ENCODE measurements around the gene TMEM178B.

DNA sequence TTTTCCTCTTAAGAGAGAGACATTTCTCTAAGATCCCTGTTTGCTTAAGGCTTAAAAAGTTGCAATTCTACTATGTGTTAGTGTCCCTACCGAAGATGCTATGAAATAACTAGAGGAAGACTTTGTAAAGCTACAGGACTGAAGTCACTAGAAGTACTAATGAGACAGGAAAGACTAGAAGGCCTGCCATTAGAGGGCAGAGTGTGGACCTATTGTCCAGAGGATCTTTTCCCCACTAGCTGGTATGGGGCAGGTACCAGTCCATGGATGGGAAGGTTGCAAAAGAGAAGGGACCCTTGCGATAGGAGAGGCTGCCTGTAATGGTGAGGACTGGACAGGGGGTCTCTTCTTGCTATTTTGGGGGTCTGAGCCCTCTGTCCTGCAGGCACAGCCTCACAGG, 178.1 kb downstream of the TMEM178B start:
- TF ChIP-seq SP1 (CRISPR knock-in tag; IDR thresholded peaks at IDR 0.05) (no peak), POLR2A (conservative IDR thresholded peaks at IDR 0.05) (no peak), KAT8 (IDR thresholded peaks at IDR 0.05; ENCODE audit: low read depth) (no peak), ZNF274 (IDR thresholded peaks at IDR 0.05; ENCODE audit: borderline replicate concordance, low read depth, low read length) (no peak), ZKSCAN3 (CRISPR knock-in tag; IDR thresholded peaks at IDR 0.05) (no peak), POLR2AphosphoS5 (IDR thresholded peaks at IDR 0.05; ENCODE audit: control insufficient read depth, insufficient read depth, low read depth, low read length) (no peak), LEF1 (IDR thresholded peaks at IDR 0.05) (no peak), BACH1 (tag; IDR thresholded peaks at IDR 0.05) (no peak), GABPA (tag; conservative IDR thresholded peaks at IDR 0.05; ENCODE audit: low read depth) (no peak), KDM4B (IDR thresholded peaks at IDR 0.05; ENCODE audit: borderline replicate concordance in 2 of 2, low read depth in 1 of 2) (no peak)
- TF ChIP-seq, protein P1, sequence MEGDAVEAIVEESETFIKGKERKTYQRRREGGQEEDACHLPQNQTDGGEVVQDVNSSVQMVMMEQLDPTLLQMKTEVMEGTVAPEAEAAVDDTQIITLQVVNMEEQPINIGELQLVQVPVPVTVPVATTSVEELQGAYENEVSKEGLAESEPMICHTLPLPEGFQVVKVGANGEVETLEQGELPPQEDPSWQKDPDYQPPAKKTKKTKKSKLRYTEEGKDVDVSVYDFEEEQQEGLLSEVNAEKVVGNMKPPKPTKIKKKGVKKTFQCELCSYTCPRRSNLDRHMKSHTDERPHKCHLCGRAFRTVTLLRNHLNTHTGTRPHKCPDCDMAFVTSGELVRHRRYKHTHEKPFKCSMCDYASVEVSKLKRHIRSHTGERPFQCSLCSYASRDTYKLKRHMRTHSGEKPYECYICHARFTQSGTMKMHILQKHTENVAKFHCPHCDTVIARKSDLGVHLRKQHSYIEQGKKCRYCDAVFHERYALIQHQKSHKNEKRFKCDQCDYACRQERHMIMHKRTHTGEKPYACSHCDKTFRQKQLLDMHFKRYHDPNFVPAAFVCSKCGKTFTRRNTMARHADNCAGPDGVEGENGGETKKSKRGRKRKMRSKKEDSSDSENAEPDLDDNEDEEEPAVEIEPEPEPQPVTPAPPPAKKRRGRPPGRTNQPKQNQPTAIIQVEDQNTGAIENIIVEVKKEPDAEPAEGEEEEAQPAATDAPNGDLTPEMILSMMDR (IDR thresholded peaks at IDR 0.05 in 2 of 3, conservative IDR thresholded peaks at IDR 0.05 in 1 of 3; ENCODE audit: insufficient read depth in 2 of 3, low read depth in 1 of 3, low read length in 3 of 3), result 0 out of 6 replicates have a peak, but pooled peaks of 1 of the 3 experiments have one; percentile 10
- TF ChIP-seq, protein P2, sequence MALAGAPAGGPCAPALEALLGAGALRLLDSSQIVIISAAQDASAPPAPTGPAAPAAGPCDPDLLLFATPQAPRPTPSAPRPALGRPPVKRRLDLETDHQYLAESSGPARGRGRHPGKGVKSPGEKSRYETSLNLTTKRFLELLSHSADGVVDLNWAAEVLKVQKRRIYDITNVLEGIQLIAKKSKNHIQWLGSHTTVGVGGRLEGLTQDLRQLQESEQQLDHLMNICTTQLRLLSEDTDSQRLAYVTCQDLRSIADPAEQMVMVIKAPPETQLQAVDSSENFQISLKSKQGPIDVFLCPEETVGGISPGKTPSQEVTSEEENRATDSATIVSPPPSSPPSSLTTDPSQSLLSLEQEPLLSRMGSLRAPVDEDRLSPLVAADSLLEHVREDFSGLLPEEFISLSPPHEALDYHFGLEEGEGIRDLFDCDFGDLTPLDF (CRISPR knock-in tag; IDR thresholded peaks at IDR 0.05), result no peak
- TF ChIP-seq, protein P3, sequence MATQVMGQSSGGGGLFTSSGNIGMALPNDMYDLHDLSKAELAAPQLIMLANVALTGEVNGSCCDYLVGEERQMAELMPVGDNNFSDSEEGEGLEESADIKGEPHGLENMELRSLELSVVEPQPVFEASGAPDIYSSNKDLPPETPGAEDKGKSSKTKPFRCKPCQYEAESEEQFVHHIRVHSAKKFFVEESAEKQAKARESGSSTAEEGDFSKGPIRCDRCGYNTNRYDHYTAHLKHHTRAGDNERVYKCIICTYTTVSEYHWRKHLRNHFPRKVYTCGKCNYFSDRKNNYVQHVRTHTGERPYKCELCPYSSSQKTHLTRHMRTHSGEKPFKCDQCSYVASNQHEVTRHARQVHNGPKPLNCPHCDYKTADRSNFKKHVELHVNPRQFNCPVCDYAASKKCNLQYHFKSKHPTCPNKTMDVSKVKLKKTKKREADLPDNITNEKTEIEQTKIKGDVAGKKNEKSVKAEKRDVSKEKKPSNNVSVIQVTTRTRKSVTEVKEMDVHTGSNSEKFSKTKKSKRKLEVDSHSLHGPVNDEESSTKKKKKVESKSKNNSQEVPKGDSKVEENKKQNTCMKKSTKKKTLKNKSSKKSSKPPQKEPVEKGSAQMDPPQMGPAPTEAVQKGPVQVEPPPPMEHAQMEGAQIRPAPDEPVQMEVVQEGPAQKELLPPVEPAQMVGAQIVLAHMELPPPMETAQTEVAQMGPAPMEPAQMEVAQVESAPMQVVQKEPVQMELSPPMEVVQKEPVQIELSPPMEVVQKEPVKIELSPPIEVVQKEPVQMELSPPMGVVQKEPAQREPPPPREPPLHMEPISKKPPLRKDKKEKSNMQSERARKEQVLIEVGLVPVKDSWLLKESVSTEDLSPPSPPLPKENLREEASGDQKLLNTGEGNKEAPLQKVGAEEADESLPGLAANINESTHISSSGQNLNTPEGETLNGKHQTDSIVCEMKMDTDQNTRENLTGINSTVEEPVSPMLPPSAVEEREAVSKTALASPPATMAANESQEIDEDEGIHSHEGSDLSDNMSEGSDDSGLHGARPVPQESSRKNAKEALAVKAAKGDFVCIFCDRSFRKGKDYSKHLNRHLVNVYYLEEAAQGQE (IDR thresholded peaks at IDR 0.05; ENCODE audit: borderline replicate concordance), result no peak
- TF ChIP-seq, protein P3 (CRISPR knock-in tag; IDR thresholded peaks at IDR 0.05; ENCODE audit: low read depth), result no peak
